ENCODE measurements around the gene DUSP28.

The DUSP28 gene

DNA sequence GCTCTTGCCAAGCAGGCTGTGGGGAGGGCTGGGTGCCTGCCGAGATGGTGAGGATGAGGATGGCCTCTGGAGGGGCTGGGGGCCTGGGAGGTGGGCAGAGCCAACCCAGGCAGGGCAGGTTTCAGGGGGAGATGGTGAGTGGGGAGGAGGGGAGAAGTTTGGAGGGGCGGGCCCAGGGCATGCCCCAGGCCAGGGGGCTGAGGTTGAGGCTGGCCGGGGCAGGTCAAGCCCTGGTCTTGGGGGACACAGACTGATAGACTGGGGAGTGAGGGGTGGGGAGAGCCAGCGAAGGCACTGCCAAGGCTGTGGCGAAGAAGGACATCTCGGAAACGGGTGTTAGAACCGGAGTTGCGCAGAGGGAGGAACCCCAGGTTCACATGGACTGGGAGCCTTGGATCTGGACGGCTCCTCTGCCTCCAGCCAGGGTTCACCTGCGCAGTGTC lies 39.0 kb downstream of the DUSP28 start:
- no peak for DNase-seq (ENCODE audit: low spot score)

DNA sequence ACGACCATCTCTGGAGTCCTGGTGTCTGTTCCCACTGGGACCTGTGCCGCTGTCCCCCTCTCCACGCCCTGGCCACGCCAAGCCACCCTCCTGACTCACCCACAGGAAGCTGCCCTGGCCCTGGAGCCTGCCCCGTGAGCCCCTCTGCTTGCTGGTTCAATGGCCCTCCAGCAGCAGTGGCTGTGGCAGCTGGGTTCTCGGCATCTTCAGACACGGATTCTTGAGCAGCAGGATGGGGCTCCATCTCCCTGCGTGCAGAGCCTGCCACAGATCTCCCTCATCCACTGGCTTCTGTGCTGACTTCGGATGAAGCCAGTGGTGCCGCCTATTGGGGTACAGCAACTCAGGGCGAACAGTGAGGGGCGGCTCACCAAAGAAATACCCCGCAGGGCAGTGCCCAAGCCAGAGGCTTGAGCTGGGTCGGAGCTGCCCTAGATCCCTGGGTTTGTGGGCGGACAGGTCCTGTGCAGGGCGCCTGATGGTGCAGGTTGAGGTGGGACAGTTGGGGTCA lies 40.3 kb downstream of the DUSP28 start:
- no peak for DNase-seq (ENCODE audit: low spot score)

GRCh38 chr2:240601061-240601830 lies 41.1 kb downstream of the DUSP28 start:
- no peak for DNase-seq (ENCODE audit: low spot score)

DNA sequence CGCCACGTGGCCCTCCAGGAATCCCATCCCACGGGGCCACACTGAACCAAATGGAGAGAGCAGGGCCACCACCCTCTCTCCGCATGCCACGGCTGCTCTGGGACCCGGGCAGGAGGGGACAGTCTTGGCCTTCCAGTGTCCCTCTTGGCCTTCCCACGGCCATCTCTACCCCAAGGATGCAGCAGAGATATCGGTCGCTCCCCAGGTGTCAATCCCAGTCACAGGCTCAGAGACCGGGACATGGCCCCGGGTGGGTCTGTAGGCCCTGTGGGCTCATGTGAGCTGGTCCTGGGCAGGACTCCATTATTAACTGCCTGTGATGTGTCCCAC lies 41.6 kb downstream of the DUSP28 start:
- no peak for DNase-seq (ENCODE audit: low spot score)

DNA sequence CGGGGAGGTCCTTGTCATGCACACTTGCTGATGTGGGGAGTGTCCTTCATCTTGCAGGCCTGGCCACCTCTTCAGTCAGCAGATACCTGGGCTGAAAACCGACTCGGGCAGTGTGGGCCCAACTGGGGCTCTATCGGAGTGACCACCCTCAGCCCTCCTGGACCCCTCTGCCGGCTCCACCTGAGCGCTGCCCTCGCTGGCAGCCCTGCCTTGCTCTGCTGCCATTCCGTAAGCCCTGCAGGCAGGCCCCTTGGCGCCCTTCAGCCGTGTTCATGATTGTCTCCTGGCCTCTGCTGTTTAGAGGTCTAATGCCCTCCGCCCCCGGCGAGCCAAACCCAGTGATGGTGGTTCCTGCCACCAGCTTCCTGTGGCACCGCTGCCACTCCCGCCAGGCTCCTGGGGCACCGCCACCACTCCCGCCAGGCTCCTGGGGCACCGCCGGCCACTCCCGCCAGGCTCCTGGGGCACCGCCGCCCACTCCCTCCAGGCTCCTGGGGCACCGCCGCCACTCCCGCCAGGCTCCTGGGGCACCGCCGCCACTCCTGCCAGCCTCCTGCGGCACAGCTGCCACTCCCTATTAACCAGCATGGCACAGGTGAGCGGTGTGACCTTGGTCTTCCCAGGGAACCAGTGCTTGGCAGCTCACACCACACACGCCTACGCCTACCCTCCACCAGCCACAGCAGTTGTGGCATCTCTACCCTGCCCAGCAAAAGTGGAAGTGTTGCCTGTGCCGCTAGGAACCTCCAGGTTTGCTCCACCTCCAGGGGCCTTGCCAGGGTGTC lies 42.3 kb downstream of the DUSP28 start:
- no peak for DNase-seq (ENCODE audit: low spot score)

GRCh38 chr2:240603081-240603835 lies 43.1 kb downstream of the DUSP28 start:
- DNase-seq (ENCODE audit: low spot score): no peak

- no peak for DNase-seq (ENCODE audit: low spot score)
Observed at GRCh38 chr2:240603846-240604245, 43.7 kb downstream of the DUSP28 start.

DNA sequence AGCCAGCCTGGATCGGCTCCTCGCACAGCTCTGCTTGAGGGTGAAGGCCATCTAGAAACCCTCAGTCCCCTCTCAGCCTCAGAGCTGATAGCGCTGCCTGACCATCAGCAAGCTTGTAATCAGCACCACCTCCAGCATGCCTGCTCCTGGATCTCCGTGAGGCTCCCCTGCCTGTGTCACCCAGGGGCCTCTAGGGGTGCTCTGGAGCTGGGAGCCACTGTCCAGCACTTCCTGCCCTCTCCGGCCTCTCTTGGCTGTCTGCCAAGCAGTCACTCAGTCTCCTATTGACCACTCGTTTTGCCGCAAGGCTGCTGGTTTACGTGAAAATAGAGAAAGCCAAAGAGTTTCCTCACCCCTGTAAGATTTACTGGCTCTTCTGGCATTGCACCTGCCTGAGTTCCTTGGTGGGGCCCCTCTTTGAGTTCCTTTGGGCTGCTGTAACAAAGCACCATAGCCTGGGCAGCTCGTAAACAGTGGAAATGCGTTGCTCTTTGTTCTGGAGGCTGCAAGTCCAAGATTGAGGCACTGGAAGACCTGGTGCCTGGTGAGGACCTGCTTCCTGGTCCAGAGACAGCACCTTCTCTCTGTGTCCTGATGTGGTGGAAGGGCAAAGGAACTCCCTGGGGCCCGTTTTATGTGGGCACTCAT lies 44.3 kb downstream of the DUSP28 start:
- DNase-seq (ENCODE audit: low spot score): no peak

GRCh38 chr2:240604939-240605716 lies 45.0 kb downstream of the DUSP28 start:
- no peak for DNase-seq (ENCODE audit: low spot score)

- DNase-seq (ENCODE audit: low spot score): no peak
Observed at GRCh38 chr2:240605867-240606743, 45.9 kb downstream of the DUSP28 start.

- no peak for DNase-seq (ENCODE audit: low spot score)
Observed at GRCh38 chr2:240611601-240612210, 51.5 kb downstream of the DUSP28 start.

Data from CD4-positive, alpha-beta T cell treated with Interleukin-15 for 4 hours (primary cell).